Measurements from ENCODE around the gene IFI30.
"Not testable (repeated sequence)": the region's sequence is repeated elsewhere in the genome, so short reads cannot be mapped to it uniquely, and the experiment has no call there.

IFI30 gene

GRCh38 chr19:18203408-18203862 lies 29.8 kb downstream of the IFI30 start:
- no peak for DNase-seq

GRCh38 chr19:18203863-18204393 lies 30.3 kb downstream of the IFI30 start, which contains the start of gene RAB3A:
Gene RAB3A (minus strand): TSS chr19:18204042. CDS start chr19:18202740, 1,302 bp downstream.
- DNase-seq: peak; percentile 97 to 98

GRCh38 chr19:18204394-18205199 lies 31.0 kb downstream of the IFI30 start:
- peak; percentile 61 to 79 for DNase-seq

- peak in 1 of 2 experiments; percentile 28 for DNase-seq
Observed at GRCh38 chr19:18205200-18205892, 31.7 kb downstream of the IFI30 start.

- DNase-seq: no peak
Observed at GRCh38 chr19:18206018-18206417, 32.4 kb downstream of the IFI30 start.

GRCh38 chr19:18208098-18208951 lies 34.7 kb downstream of the IFI30 start:
- DNase-seq: peak in 1 of 2 experiments; percentile 30

GRCh38 chr19:18209912-18210311 lies 36.3 kb downstream of the IFI30 start:
- not testable (repeated sequence) for DNase-seq

GRCh38 chr19:18211683-18212082 lies 38.1 kb downstream of the IFI30 start:
- DNase-seq: no peak

- DNase-seq: no peak
Observed at GRCh38 chr19:18214779-18215433, 41.3 kb downstream of the IFI30 start.

GRCh38 chr19:18216789-18217188 lies 43.2 kb downstream of the IFI30 start:
- DNase-seq: no peak

- no peak for DNase-seq
Observed at GRCh38 chr19:18218159-18218558, 44.5 kb downstream of the IFI30 start.

GRCh38 chr19:18218600-18218999 lies 45.0 kb downstream of the IFI30 start:
- DNase-seq: no peak

GRCh38 chr19:18219911-18220631 lies 46.5 kb downstream of the IFI30 start:
- DNase-seq: no peak

- DNase-seq: no peak
Observed at GRCh38 chr19:18220632-18221275, 47.1 kb downstream of the IFI30 start.

- no peak for DNase-seq
Observed at GRCh38 chr19:18221815-18222725, 48.5 kb downstream of the IFI30 start.

GRCh38 chr19:18223860-18224524 lies 50.4 kb downstream of the IFI30 start:
- peak in 1 of 2 experiments; percentile 56 for DNase-seq

- DNase-seq: peak; percentile 91 to 96
Observed at GRCh38 chr19:18224525-18225354, 51.1 kb downstream of the IFI30 start.

- DNase-seq: no peak
Observed at GRCh38 chr19:18225355-18225701, 51.7 kb downstream of the IFI30 start.
